Measurements from ENCODE around the gene GEMIN7. TPM values are rescaled to one million over a fixed set of nuclear protein-coding genes. Genes with fewer than 3 reads are reported as not detected.

The GEMIN7 gene
- total RNA-seq, 1 experiment from 2014 or later: 35.5 TPM

GRCh38 chr19:45095496-45096413 is 16.7 kb downstream of the GEMIN7 start:
- no peak overlapping the region for H3K4me3 ChIP-seq (ENCODE audit: low read length)
- ATAC-seq (no peak), DNase-seq (no peak)
- intact Hi-C loops (cut with micrococcal nuclease): loop anchor here (10.0 kb wide), 1 partner anchor 239 kb away; no protein-coding TSS in a partner anchor
- peaks cover 36% of the 10 kb centered on the region for H3K4me1 ChIP-seq (ENCODE audit: insufficient read depth, low read length)
- BruUV-seq (replicated peaks): no TSS peak
- no peaks in the 10 kb centered on the region for H3K9me3 ChIP-seq (ENCODE audit: low read length)
- no peaks in the 10 kb centered on the region for H3K36me3 ChIP-seq (ENCODE audit: low read depth, low read length)
- H4K20me1 ChIP-seq (ENCODE audit: low read length): peaks cover 10% of the 10 kb centered on the region; the same call in 1 of the 2 replicates
- H3K79me2 ChIP-seq (ENCODE audit: low read length): peaks cover 79% of the 10 kb centered on the region
- no peaks in the 10 kb centered on the region for H3K9me2 ChIP-seq (replicated peaks; ENCODE audit: low read length)
- POLR2A ChIA-PET (ENCODE audit: unreplicated experiment): no interaction called here
- TF ChIP-seq EZH2phosphoT487 (IDR thresholded peaks at IDR 0.05; ENCODE audit: borderline replicate concordance, low read length): no peak
- TF ChIP-seq CTCF (conservative IDR thresholded peaks at IDR 0.05; ENCODE audit: low read depth, low read length): no peak
- TF ChIP-seq EZH2 (IDR thresholded peaks at IDR 0.05; ENCODE audit: low read length, unreplicated experiment): no peak
- no peak overlapping the region for H2AFZ ChIP-seq (ENCODE audit: low read length)
- CTCF ChIA-PET: no interaction called here
- H3K9ac ChIP-seq (ENCODE audit: low read length): no peak overlapping the region
- 0 out of 2 replicates have a peak overlapping the region, but pooled peaks have one; percentile 28 for H3K4me2 ChIP-seq (ENCODE audit: low read length)
- H3K27ac ChIP-seq (ENCODE audit: low read length): no peak overlapping the region
- no peaks in the 10 kb centered on the region for H3F3A ChIP-seq (ENCODE audit: low read length, unreplicated experiment)
- no peaks in the 10 kb centered on the region for H3K27me3 ChIP-seq (ENCODE audit: low read length)

GRCh38 chr19:45096700-45097099 is 17.6 kb downstream of the GEMIN7 start:
- POLR2A ChIA-PET (ENCODE audit: unreplicated experiment): no interaction called here

More at GRCh38 chr19:45096700-45097099, 17.6 kb downstream of the GEMIN7 start:
- intact Hi-C loops (cut with micrococcal nuclease): loop anchor here (10.0 kb wide), 1 partner anchor 238 kb away; no protein-coding TSS in a partner anchor
- no peak for TF ChIP-seq EZH2phosphoT487 (IDR thresholded peaks at IDR 0.05; ENCODE audit: borderline replicate concordance, low read length)
- TF ChIP-seq CTCF (conservative IDR thresholded peaks at IDR 0.05; ENCODE audit: low read depth, low read length): no peak
- no peak for TF ChIP-seq EZH2 (IDR thresholded peaks at IDR 0.05; ENCODE audit: low read length, unreplicated experiment)
- Histone ChIP-seq H4K20me1 (ENCODE audit: low read length) (peaks cover 10% of the 10 kb centered on the region; the same call in 1 of the 2 replicates), H3F3A (ENCODE audit: low read length, unreplicated experiment) (no peaks in the 10 kb centered on the region), H3K79me2 (ENCODE audit: low read length) (peaks cover 89% of the 10 kb centered on the region), H3K9ac (ENCODE audit: low read length) (no peak overlapping the region), H3K27ac (ENCODE audit: low read length) (no peak overlapping the region), H2AFZ (ENCODE audit: low read length) (no peak overlapping the region), H3K4me3 (ENCODE audit: low read length) (no peak overlapping the region), H3K36me3 (ENCODE audit: low read depth, low read length) (no peaks in the 10 kb centered on the region), H3K4me1 (ENCODE audit: insufficient read depth, low read length) (peaks cover 31% of the 10 kb centered on the region), H3K9me3 (ENCODE audit: low read length) (no peaks in the 10 kb centered on the region), H3K27me3 (ENCODE audit: low read length) (no peaks in the 10 kb centered on the region), H3K9me2 (replicated peaks; ENCODE audit: low read length) (no peaks in the 10 kb centered on the region), H3K4me2 (ENCODE audit: low read length) (peak overlapping the region; percentile 28; the same call in 1 of the 2 replicates)
- CTCF ChIA-PET: no interaction called here
- ATAC-seq: no peak
- DNase-seq: no peak
- no TSS peak for BruUV-seq (replicated peaks)

All from PC-3 (cell line).